BJ (cell line): Measurements from ENCODE around the gene C19orf53. TPM values are rescaled to one million over a fixed set of nuclear protein-coding genes. Genes with fewer than 3 reads are reported as not detected.

Source experiments
- CTCF ChIA-PET: fragments of 350-600 bp; formaldehyde crosslinking; extraction: SDS; loops from one replicate; lab custom pipeline; 2021; ENCODE audit warnings: antibody characterized with exemption, inconsistent platforms; lab: Yijun Ruan, JAX
- POLR2A ChIA-PET: fragments of 300-600 bp; sonication (Branson Sonifier 250); formaldehyde crosslinking; extraction: SDS; loops from one replicate; lab custom pipeline; 2021; ENCODE audit warnings: antibody characterized with exemption; lab: Charles Lee
- DNase-seq: peaks from one replicate; pipeline ENCODE4 v3.0.0-alpha.2; 2011; ENCODE audit warnings: low read depth
- H3K27me3 ChIP-seq: 2 replicates; pipeline ENCODE4 v1.6.0; 2011; ENCODE audit warnings: low read length; ENCODE audit not compliant: control insufficient read depth, insufficient read depth
- H3K36me3 ChIP-seq: 2 replicates; pipeline ENCODE4 v1.5.1; 2011; ENCODE audit warnings: low read length; ENCODE audit not compliant: control insufficient read depth, insufficient read depth
- H3K4me3 ChIP-seq: 2 replicates; pipeline ENCODE4 v1.5.1; 2011; ENCODE audit warnings: low read depth, mild to moderate bottlenecking, control low read depth, low read length
- CTCF ChIP-seq: IDR thresholded peaks from 2 replicates; pipeline ENCODE4 v1.5.1; 2011; ENCODE audit warnings: low read depth, mild to moderate bottlenecking, control low read depth, inconsistent platforms, low read length, moderate library complexity; ENCODE audit not compliant: insufficient read depth
- polyA plus RNA-seq: library from polyadenylated mRNA; depleted of rRNA; stranded (reverse); fragments of >200 nt; gene quantifications from 2 replicates; pipeline ENCODE4 v1.2.3, GENCODE V29; 2011

Gene C19orf53
- polyA plus RNA-seq, 1 experiment = 276 TPM

DNA sequence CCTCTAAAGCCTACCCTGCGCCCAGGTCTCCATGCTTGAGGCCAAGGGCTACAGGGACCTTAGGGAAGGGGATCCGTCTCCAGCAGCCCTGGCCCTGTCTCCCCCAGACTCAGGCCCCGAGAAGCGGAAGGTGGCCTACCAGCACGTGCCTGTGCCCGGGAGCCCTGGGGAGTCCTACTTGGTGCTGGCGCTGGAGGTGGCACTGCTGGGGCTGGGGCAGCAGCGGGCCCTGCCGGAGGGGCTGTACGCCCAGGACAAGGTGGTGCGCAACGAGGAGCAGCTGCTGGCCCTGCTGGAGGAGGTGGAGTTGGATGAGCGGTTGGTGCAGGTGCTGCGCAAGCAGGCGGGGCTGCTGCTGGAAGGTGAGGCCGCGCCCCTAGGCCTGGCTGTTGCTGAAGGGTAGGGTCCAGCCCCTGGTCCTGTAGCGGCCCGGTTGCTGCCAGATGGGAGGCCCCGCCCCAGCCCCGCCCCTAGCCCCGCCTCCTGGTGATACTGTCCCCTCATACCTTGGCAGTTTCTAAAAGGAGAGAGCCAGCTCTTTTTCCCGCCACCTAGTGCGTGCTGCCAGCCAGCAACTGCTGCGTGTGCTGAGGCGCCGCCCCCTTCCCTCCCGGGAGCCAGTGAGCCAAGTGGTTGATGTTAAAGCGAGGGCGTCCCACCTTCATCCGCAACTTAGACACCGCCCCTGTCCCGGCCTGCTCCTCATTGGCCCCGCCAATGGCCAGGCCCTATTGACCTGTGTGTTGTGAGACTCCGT is 43.5 kb downstream of the C19orf53 start:
- CTCF ChIA-PET = no interaction called here
- no peak for DNase-seq
- Histone ChIP-seq H3K36me3 (peaks cover 39% of the 10 kb centered on the region), H3K4me3 (no peak overlapping the region), H3K27me3 (no peaks in the 10 kb centered on the region)
- TF ChIP-seq CTCF = no peak
- POLR2A ChIA-PET = no interaction called here

GRCh38 chr19:13819238-13819637 is 45.0 kb downstream of the C19orf53 start:
- no peaks in the 10 kb centered on the region for H3K27me3 ChIP-seq
- H3K4me3 ChIP-seq = no peak overlapping the region
- peaks cover 39% of the 10 kb centered on the region for H3K36me3 ChIP-seq
- no peak for DNase-seq
- ChIA-PET CTCF (interaction anchor here (1.1 to 1.8 kb wide), 2 partner anchors 17 to 43 kb away, joined by 3 to 6 read pairs; no protein-coding TSS in a partner anchor), POLR2A (no interaction called here)
- no peak for TF ChIP-seq CTCF

- Histone ChIP-seq H3K27me3 (no peaks in the 10 kb centered on the region), H3K36me3 (peaks cover 40% of the 10 kb centered on the region), H3K4me3 (no peak overlapping the region)
- CTCF ChIA-PET = interaction anchor here (0.6 kb wide), 1 partner anchor 100 kb away, joined by 3 read pairs; no protein-coding TSS in a partner anchor
- no peak for DNase-seq
- POLR2A ChIA-PET = no interaction called here
- TF ChIP-seq CTCF = no peak
These were observed 47.0 kb downstream of the C19orf53 start for GRCh38 chr19:13821292-13821691.

DNA sequence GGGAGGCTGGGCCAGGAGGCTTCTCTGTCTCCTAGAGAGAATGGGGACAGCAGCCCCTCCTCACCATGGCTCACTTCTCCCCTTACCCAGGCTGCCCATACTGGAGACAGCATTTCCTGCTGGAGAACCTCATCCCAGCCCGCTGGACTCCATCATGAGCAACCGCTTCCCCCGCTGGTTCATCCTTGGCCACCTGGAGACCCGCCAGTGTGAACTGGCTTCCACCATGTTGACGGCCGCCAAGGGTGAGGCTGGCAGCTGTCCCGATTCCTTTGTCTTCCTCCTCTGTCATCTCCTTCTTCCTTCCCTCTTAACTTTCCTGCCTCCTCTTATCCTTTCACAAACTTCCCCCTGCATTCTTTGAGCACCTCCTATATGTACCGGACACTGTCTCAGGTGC is 49.0 kb downstream of the C19orf53 start:
- POLR2A ChIA-PET = no interaction called here
- no peak overlapping the region for H3K4me3 ChIP-seq
- H3K36me3 ChIP-seq = peaks cover 31% of the 10 kb centered on the region
- no peak for TF ChIP-seq CTCF
- no peaks in the 10 kb centered on the region for H3K27me3 ChIP-seq
- no peak for DNase-seq
- CTCF ChIA-PET = interaction anchor here (1.3 kb wide), 1 partner anchor 10 kb away, joined by 3 read pairs; no protein-coding TSS in a partner anchor

- CTCF ChIA-PET = interaction anchor here (1.3 to 4.3 kb wide), 3 partner anchors 9 to 40 kb away, joined by 3 to 25 read pairs (median 4); no protein-coding TSS in a partner anchor
- no peak for DNase-seq
- peaks cover 33% of the 10 kb centered on the region for H3K36me3 ChIP-seq
- no peak for TF ChIP-seq CTCF
- no peaks in the 10 kb centered on the region for H3K27me3 ChIP-seq
- H3K4me3 ChIP-seq = no peak overlapping the region
- POLR2A ChIA-PET = no interaction called here
These were observed 49.6 kb downstream of the C19orf53 start for GRCh38 chr19:13823901-13824300.
